HEK293T (cell line): ENCODE measurements around the gene PLPP7.

ENCODE experiments used
- CTBP1 ChIP-seq: fragments of 450-650 bp; IDR thresholded peaks from 2 replicates; pipeline ENCODE4 v1.6.1; 2016; ENCODE audit warnings: borderline replicate concordance
- FOXM1 ChIP-seq: fragments of 450-650 bp; IDR thresholded peaks from 2 replicates; pipeline ENCODE4 v1.6.1; 2017; ENCODE audit warnings: mild to moderate bottlenecking, borderline replicate concordance
- PKNOX1 ChIP-seq: fragments of 450-650 bp; IDR thresholded peaks from 2 replicates; pipeline ENCODE4 v1.6.1; 2016

- TF ChIP-seq CTBP1 = no peak
- no peak for TF ChIP-seq FOXM1
- TF ChIP-seq PKNOX1 = no peak
Measured at GRCh38 chr9:131335368-131335755, 45.8 kb downstream of the PLPP7 start.
